Astrocyte of the spinal cord (primary cell): ENCODE results near the gene LINS1.

Source experiments
- DNase-seq: peaks from one replicate; pipeline ENCODE4 v3.0.0; 2011; ENCODE audit warnings: low read depth, low spot score
- H3K4me3 ChIP-seq: 2 replicates; pipeline ENCODE4 v1.5.1; 2011; ENCODE audit warnings: low read depth, mild to moderate bottlenecking, low read length, moderate library complexity
- in situ Hi-C: cut with HindIII; loops from 2 replicates; pipeline ENCODE4 v1.10.0; 2017; ENCODE audit warnings: low sequenced_read_pairs
- TF ChIP-seq, protein P1 (sequence below): IDR thresholded peaks from 2 replicates; pipeline ENCODE4 v1.5.1; 2012; ENCODE audit warnings: low read depth, mild to moderate bottlenecking, low read length, inconsistent platforms

LINS1 gene

GRCh38 chr15:100612539-100612938 lies 10.6 kb upstream of the LINS1 start:
- DNase-seq = no peak
- TF ChIP-seq, protein P1, sequence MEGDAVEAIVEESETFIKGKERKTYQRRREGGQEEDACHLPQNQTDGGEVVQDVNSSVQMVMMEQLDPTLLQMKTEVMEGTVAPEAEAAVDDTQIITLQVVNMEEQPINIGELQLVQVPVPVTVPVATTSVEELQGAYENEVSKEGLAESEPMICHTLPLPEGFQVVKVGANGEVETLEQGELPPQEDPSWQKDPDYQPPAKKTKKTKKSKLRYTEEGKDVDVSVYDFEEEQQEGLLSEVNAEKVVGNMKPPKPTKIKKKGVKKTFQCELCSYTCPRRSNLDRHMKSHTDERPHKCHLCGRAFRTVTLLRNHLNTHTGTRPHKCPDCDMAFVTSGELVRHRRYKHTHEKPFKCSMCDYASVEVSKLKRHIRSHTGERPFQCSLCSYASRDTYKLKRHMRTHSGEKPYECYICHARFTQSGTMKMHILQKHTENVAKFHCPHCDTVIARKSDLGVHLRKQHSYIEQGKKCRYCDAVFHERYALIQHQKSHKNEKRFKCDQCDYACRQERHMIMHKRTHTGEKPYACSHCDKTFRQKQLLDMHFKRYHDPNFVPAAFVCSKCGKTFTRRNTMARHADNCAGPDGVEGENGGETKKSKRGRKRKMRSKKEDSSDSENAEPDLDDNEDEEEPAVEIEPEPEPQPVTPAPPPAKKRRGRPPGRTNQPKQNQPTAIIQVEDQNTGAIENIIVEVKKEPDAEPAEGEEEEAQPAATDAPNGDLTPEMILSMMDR = no peak
- in situ Hi-C loops = no loop called here
- H3K4me3 ChIP-seq = no peak overlapping the region

DNA sequence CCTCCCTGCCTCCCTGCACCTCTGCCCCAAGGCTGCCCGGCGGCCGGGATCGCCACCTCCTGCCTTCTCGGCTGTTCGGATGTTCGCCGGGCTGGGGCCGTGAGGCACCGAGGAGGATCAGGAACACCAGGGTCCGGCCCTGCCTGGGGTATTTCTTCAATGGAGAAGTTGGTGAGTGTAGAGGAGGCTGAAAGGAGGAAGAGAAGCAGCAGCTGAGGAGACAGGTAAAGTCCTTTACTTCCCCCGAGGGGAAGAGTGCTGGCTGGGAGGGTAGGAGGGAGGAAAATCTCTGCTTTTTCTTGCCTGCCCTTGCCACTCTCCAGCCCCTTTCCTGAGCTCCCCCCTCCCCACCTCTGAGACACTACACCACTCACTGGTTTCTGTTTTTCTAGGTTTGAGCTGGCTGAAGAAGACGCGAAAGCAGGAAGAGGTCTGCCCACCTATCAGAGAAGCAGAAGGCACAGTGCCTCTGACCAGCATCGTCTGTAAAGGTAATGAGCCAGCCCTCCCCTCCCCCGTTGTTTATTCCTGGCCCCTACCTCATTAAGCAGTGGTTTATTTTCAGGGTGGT lies 924 bp upstream of the LINS1 start:
- H3K4me3 ChIP-seq = peak overlapping the region; percentile 97
- DNase-seq = peak; percentile 5
- TF ChIP-seq, protein P1 = no peak
- in situ Hi-C loops = no loop called here

- DNase-seq = no peak
- TF ChIP-seq, protein P1 = no peak
- in situ Hi-C loops = no loop called here
- H3K4me3 ChIP-seq = peak overlapping the region; percentile 99
These were observed 344 bp downstream of the LINS1 start for GRCh38 chr15:100601617-100602063.

DNA sequence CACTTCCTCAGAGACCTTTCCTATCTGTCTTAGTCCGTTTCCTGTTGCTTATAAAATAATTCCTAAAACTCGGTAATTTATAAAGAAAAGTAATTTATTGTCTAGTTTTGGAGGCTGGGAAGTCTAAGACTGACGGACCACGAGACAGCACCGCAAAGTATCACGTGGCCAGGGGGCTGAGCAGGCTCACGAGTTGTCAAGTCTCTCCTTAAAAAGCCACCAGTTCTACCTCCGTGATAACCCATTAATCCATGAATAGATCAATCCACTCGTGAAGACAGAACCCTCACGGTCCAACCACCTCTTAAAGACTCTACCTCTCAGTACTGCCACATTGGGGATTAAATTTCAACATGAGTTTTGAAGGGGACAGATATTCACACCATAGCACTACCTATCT lies 821 bp downstream of the LINS1 start:
- DNase-seq = no peak

GRCh38 chr15:100598655-100599054 lies 3.3 kb downstream of the LINS1 start:
- no peak for DNase-seq
- no peak overlapping the region for H3K4me3 ChIP-seq
- TF ChIP-seq, protein P1 = no peak
- in situ Hi-C loops = no loop called here

More for the DNA sequence above, 821 bp downstream of the LINS1 start:
- TF ChIP-seq, protein P1 = no peak
- in situ Hi-C loops = no loop called here
- peak overlapping the region; percentile 99 for H3K4me3 ChIP-seq

DNA sequence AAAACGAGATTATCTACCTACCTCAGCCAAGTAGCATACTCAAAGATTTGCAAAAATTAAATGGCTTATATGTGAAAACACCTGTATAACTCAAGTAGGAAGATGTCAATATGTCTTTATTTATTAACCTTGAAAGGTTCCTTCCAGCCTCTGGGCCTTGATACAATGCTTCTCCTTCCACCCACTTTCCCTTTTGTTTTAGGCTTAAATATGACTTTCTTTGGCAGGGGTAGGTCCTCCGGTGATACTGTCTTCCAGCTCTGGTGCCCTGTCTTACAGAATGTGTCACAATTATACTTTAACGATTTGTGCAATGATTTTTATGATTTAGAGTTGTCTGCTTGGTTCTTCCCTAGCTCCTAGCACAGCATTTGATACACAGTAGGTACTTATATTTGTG lies 4.1 kb downstream of the LINS1 start:
- in situ Hi-C loops = no loop called here
- DNase-seq = no peak
- no peak overlapping the region for H3K4me3 ChIP-seq
- TF ChIP-seq, protein P1 = no peak
